Omental fat pad (tissue), 4 donors: Measurements from ENCODE around the gene EPHB2. TPM values are rescaled to one million over a fixed set of nuclear protein-coding genes. Genes with fewer than 3 reads are reported as not detected.

Experiments
- ATAC-seq: fragments of 150-250 bp; one replicate; pipeline ENCODE4 v1.9.1; 2016; ENCODE audit warnings: mild to moderate bottlenecking, moderate library complexity; ENCODE audit not compliant: low FRiP score
- DNase-seq: peaks from one replicate; pipeline ENCODE4 v3.0.0-alpha.2; 2019; ENCODE audit warnings: low spot score
- total RNA-seq, 4 donors: library from RNA; depleted of rRNA; stranded (reverse); fragments of >200 nt; gene quantifications; one replicate each; pipeline ENCODE4 v1.1.0, GENCODE V29; 2016
- TF ChIP-seq, protein P1 (sequence below), 3 donors: fragments of 450-650 bp; IDR thresholded peaks; one replicate each; pipeline ENCODE4 v1.5.1; 2016 to 2017; ENCODE audit warnings: antibody characterized with exemption in 3 of 3, mild to moderate bottlenecking in 3 of 3, moderate library complexity in 2 of 3

Gene EPHB2
- total RNA-seq, 4 donors from 2014 or later, result 3.5 to 5.5 (median 4.7) TPM

DNA sequence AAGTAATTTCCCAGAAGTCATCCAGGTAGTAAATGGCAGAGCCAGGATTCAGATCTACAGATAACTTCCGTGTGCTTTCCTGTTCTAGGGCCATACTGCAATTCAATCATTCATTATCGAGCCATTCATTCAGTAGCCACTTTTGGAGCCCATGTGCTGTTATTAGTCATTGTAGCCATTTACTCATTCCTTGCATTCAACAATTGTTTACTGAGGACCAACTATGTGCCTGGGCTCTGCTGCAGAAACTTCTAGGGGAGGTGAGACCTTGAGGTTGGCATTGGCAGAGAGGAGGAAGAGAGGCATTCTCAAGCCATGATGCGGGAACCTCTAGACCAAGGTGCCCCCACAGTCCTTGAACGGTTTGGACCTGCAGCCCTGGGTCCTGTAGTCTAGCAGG, 27.9 kb downstream of the EPHB2 start:
- DNase-seq, result no peak
- ATAC-seq, result no peak
- TF ChIP-seq, protein P1, sequence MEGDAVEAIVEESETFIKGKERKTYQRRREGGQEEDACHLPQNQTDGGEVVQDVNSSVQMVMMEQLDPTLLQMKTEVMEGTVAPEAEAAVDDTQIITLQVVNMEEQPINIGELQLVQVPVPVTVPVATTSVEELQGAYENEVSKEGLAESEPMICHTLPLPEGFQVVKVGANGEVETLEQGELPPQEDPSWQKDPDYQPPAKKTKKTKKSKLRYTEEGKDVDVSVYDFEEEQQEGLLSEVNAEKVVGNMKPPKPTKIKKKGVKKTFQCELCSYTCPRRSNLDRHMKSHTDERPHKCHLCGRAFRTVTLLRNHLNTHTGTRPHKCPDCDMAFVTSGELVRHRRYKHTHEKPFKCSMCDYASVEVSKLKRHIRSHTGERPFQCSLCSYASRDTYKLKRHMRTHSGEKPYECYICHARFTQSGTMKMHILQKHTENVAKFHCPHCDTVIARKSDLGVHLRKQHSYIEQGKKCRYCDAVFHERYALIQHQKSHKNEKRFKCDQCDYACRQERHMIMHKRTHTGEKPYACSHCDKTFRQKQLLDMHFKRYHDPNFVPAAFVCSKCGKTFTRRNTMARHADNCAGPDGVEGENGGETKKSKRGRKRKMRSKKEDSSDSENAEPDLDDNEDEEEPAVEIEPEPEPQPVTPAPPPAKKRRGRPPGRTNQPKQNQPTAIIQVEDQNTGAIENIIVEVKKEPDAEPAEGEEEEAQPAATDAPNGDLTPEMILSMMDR (IDR thresholded peaks at IDR 0.05), result no peak

DNA sequence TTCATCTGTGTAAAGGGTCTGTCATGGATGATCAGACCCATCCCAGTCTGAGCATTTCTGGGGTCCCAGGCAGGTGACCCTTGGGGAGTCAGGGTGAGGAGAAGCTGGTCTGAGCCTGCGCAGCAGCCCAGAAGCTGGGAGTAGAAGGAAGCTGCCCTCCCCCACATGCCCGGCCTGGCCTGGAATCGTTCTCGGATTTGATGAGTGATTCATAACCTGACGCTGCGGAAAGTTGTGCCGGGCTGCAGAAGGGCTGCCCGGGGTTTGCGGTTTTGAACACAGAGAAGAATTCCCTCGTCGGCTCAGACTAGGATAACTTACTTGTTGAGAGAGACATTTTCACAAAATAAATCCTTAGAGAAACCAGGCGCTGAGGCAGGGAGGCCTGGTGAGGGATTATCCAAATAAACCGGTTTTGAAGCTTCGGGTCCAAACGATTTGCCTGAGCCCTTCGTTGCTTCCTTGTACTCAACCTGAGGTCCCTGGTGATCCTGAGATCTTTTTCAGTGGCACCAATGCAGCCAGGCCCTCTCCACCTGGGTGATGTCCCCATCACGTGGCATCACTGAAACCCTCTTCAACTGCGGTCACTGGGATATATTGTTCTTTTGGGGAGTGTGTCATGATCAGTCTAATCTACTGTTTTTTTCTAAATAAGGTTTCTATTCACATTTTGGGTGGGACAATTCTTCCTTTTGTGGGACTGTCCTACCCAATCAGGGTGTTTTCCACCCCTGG, 29.2 kb downstream of the EPHB2 start:
- DNase-seq, result peak; percentile 31
- ATAC-seq, result peak; percentile 74
- TF ChIP-seq, protein P1 (IDR thresholded peaks at IDR 0.05), result no peak

- DNase-seq, result no peak
- ATAC-seq, result no peak
- TF ChIP-seq, protein P1 (IDR thresholded peaks at IDR 0.05), result no peak
These were observed 30.5 kb downstream of the EPHB2 start for GRCh38 chr1:22741118-22741517.

DNA sequence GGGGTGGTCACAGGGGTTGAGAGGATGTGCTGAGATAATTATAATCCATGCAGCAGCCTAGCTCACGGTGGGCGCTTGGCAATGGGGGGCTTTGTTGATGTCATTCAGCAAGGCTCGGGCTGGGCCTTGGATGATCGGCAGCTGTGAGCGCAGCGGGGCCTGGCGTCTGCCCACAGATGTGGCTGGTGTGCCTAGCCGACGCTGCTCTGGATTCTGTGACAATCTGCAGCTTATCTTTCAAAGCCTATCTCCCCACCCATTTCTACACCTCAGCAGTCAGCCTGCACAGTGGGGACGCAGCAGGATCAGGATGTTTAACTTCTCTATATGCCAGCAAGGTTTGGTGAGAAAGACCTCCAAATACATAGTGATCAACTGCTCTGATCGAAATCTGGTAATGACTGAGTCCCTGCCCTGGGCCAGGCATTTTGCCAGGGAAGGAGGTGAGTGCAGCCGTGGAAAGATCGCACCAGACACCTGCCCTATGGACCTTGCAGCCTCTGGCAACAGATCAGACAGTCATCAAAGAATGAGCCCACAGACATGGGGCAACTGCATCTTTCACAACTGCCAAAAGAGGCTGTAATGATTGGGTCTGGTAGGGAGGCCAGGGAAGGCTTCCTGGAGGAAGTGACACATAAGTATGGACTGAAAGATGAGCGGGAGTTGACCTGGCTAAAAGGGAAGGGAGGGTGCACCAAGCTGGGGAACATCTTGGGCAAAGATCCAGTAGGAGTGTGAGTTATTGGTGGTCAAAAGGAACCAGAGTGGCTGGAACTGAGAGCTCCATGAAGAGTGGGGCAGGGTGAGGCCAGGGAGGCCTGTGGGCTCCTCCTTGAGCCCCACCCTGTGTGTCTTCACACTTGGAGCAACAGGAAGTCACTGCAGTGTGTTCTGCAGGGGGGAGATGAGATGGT, 35.3 kb downstream of the EPHB2 start:
- no peak for ATAC-seq
- no peak for DNase-seq
- TF ChIP-seq, protein P1 (IDR thresholded peaks at IDR 0.05), result no peak

- no peak for ATAC-seq
- TF ChIP-seq, protein P1 (IDR thresholded peaks at IDR 0.05), result no peak
- no peak for DNase-seq
These were observed 36.5 kb downstream of the EPHB2 start for GRCh38 chr1:22747021-22747734.

DNA sequence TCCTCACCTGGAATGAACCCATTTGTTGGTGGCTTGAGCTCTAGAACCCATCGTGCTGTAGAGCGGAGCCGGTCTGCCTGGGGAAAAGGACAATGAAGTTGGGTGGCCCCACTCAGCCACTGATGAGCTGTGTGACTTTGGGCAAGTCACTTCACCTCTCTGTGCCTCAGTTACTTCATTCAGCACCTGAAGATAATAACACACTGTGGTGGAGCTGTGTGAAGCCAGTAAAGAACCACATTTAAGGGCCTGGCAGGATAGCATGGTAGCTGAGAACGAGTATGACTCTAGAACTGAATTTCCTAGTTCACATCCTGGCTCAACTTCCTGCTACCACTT, 37.1 kb downstream of the EPHB2 start:
- TF ChIP-seq, protein P1 (IDR thresholded peaks at IDR 0.05), result no peak
- ATAC-seq (no peak), DNase-seq (no peak)
